KMS-11 (cell line): Measurements from ENCODE around the gene SHH.

ENCODE experiments used
- H2AFZ ChIP-seq: fragments of 200-600 bp; sonication (generic); 2 replicates; pipeline ENCODE4 v1.6.1; 2016; ENCODE audit warnings: antibody characterized with exemption, mixed run types, low read depth
- H3K27ac ChIP-seq: fragments of 200-600 bp; sonication (generic); 2 replicates; pipeline ENCODE4 v1.6.1; 2016; ENCODE audit warnings: mild to moderate bottlenecking, mixed run types
- H3K27me3 ChIP-seq: fragments of 200-600 bp; sonication (generic); 2 replicates; pipeline ENCODE4 v1.6.1; 2017; ENCODE audit warnings: mild to moderate bottlenecking, low read depth, mixed run types, moderate library complexity; ENCODE audit not compliant: insufficient read depth
- H3K36me3 ChIP-seq: fragments of 200-600 bp; sonication (generic); 2 replicates; pipeline ENCODE4 v1.6.1; 2017; ENCODE audit warnings: mild to moderate bottlenecking, mixed run types; ENCODE audit not compliant: insufficient read depth
- H3K4me1 ChIP-seq: fragments of 200-600 bp; sonication (generic); 2 replicates; pipeline ENCODE4 v1.6.1; 2016; ENCODE audit warnings: mild to moderate bottlenecking, low read depth, mixed run types; ENCODE audit not compliant: poor library complexity, severe bottlenecking
- H3K4me2 ChIP-seq: fragments of 200-600 bp; sonication (generic); 2 replicates; pipeline ENCODE4 v1.7.0; 2016; ENCODE audit warnings: mild to moderate bottlenecking, mixed run types
- H3K4me3 ChIP-seq: fragments of 200-600 bp; sonication (generic); IDR thresholded peaks from 2 replicates; pipeline ENCODE4 v1.6.1; 2017; ENCODE audit warnings: low read depth, low read length, mixed read lengths; ENCODE audit not compliant: insufficient read depth
- H3K79me2 ChIP-seq: fragments of 200-600 bp; sonication (generic); 2 replicates; pipeline ENCODE4 v1.6.1; 2016; ENCODE audit warnings: low read depth, mixed run types; ENCODE audit not compliant: insufficient read depth
- H3K9ac ChIP-seq: fragments of 200-600 bp; sonication (generic); 2 replicates; pipeline ENCODE4 v1.6.1; 2016; ENCODE audit warnings: mild to moderate bottlenecking, mixed run types
- H4K20me1 ChIP-seq: fragments of 200-600 bp; sonication (generic); 2 replicates; pipeline ENCODE4 v1.6.1; 2016; ENCODE audit warnings: mild to moderate bottlenecking, mixed run types; ENCODE audit not compliant: insufficient read depth
- TF ChIP-seq, protein P1 (sequence below): fragments of 200-600 bp; sonication (generic); conservative IDR thresholded peaks from 2 replicates; pipeline ENCODE4 v1.6.1; 2017; ENCODE audit warnings: low read depth, mild to moderate bottlenecking, antibody characterized with exemption, low read length, moderate library complexity, mixed read lengths

Gene SHH

DNA sequence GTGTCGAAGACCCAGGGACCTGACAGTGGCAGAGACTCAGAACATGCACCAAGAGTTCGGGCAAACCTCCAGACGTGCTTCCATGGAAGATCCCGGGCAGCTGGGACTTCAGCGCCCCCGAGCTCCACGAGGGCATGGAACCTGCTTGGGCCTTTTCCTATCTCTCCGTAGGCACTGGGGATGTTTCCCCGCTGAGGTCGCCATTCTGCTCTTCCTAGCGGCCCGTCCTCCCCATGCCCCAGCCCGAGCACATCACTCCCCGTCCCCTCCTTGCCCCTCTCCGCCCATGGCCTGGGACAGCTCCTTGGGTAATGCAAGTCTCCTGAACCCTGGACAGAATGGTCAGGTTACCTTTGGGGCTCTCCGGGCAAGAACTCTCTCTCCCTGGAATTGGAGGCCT lies 32.3 kb upstream of the SHH start:
- H3K4me1 ChIP-seq = no peaks in the 10 kb centered on the region
- TF ChIP-seq, protein P1, sequence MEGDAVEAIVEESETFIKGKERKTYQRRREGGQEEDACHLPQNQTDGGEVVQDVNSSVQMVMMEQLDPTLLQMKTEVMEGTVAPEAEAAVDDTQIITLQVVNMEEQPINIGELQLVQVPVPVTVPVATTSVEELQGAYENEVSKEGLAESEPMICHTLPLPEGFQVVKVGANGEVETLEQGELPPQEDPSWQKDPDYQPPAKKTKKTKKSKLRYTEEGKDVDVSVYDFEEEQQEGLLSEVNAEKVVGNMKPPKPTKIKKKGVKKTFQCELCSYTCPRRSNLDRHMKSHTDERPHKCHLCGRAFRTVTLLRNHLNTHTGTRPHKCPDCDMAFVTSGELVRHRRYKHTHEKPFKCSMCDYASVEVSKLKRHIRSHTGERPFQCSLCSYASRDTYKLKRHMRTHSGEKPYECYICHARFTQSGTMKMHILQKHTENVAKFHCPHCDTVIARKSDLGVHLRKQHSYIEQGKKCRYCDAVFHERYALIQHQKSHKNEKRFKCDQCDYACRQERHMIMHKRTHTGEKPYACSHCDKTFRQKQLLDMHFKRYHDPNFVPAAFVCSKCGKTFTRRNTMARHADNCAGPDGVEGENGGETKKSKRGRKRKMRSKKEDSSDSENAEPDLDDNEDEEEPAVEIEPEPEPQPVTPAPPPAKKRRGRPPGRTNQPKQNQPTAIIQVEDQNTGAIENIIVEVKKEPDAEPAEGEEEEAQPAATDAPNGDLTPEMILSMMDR = no peak
- no peak overlapping the region for H3K9ac ChIP-seq
- H3K79me2 ChIP-seq = no peaks in the 10 kb centered on the region
- H2AFZ ChIP-seq = no peak overlapping the region
- H4K20me1 ChIP-seq = no peaks in the 10 kb centered on the region
- no peak overlapping the region for H3K27ac ChIP-seq
- H3K4me3 ChIP-seq = no peak overlapping the region
- H3K4me2 ChIP-seq = no peak overlapping the region
- H3K27me3 ChIP-seq = no peaks in the 10 kb centered on the region; the same call in 1 of the 2 replicates
- no peaks in the 10 kb centered on the region for H3K36me3 ChIP-seq

DNA sequence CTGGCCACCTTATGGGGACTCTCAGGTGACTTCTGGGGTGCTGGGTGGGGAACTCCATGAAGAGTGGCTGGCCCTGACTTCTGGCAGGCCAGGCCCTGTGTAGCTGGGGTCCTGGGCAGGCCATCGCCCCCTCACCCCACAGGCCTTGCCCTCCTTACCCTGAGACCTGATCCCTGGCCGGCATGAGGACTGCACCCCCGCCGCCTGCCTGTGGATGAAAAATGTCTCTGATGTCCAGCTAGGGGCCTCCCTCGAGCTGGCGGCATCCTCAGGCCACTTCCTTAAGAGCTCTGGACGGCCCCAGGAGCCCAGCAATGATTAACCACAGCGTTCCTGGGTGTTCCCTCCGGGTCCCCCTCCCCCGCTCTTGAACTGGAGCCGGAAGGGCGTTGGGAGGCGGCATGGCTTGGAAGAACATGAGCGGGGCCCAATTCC lies 31.8 kb upstream of the SHH start:
- Histone ChIP-seq H3K9ac (no peak overlapping the region), H3K27ac (no peak overlapping the region), H3K79me2 (no peaks in the 10 kb centered on the region), H3K4me3 (no peak overlapping the region), H4K20me1 (no peaks in the 10 kb centered on the region), H3K36me3 (no peaks in the 10 kb centered on the region), H3K27me3 (no peaks in the 10 kb centered on the region; the same call in 1 of the 2 replicates), H3K4me1 (no peaks in the 10 kb centered on the region), H2AFZ (no peak overlapping the region), H3K4me2 (no peak overlapping the region)
- TF ChIP-seq, protein P1 = no peak

DNA sequence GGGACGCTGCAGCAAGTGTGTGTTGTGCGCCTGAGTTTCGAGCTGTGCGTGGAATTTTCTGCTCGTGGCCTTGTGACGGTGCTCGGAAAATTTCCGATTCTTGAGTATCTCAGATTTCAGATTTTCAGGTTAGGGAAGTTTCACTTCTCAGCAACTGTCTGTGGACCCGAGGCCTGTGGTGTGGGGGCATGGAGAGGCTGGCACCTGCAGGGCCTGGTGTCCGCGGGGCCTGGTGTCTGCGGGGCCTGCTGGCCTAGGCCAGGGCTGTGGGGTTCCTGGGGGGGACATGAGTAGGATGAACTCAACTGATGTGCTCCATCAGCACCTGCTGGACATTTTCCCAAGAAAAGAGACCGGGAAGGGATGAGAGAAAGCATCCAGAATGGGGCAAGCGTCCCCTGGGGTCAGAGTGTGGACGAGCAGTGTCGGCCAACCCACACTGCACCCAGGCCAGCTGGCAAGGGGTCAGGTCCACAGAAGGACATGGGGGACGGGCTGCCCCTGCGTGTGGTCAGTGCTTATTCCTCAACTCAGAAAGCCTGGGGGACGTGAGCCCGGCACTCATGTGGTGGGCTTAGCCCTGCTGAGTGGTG lies 31.3 kb upstream of the SHH start:
- no peaks in the 10 kb centered on the region for H3K36me3 ChIP-seq
- no peaks in the 10 kb centered on the region; the same call in 1 of the 2 replicates for H3K27me3 ChIP-seq
- TF ChIP-seq, protein P1 = no peak
- no peak overlapping the region for H3K4me3 ChIP-seq
- H3K4me1 ChIP-seq = no peaks in the 10 kb centered on the region
- H2AFZ ChIP-seq = no peak overlapping the region
- H3K4me2 ChIP-seq = no peak overlapping the region
- H3K9ac ChIP-seq = no peak overlapping the region
- no peaks in the 10 kb centered on the region for H3K79me2 ChIP-seq
- H3K27ac ChIP-seq = no peak overlapping the region
- H4K20me1 ChIP-seq = no peaks in the 10 kb centered on the region

DNA sequence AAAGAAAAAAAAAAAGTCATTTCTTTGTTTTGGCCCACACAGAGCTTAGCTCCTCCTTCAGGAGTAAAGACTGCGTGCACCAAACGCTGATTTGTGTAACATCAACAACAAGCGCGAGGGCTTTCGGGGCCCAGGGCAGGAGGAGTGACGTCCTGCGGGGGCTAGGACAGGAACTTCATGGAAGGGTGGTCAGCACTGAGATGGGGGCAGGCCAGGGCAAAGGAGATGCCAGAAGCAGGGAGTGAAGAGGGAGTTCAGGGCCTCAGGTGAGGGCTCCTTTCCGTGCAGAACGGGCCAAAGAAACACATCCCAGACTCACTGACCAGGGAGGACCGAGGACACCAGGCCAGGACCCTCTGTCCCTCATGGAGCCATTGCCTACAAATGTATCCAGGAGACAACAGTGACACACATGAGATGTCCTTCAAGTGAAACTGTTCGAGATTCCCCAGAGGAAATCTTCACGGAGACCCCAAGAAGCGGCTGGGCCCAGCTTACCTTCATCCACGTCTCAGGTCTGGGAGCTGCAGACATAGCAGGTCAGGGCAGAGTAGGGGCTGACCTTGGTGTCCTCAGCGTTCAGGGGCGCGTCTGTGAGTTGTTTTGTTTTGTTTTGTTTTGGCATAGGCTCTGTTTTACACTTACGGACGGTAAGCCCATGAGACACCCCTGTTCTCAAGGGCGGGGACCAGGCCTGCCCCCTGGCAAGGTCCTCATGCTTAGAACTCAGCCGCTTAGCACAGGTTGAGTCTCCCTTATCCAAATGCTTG lies 30.4 kb upstream of the SHH start:
- H3K27ac ChIP-seq = no peak overlapping the region
- no peaks in the 10 kb centered on the region; the same call in 1 of the 2 replicates for H3K27me3 ChIP-seq
- TF ChIP-seq, protein P1 = no peak
- no peak overlapping the region for H3K9ac ChIP-seq
- H3K36me3 ChIP-seq = no peaks in the 10 kb centered on the region
- no peaks in the 10 kb centered on the region for H4K20me1 ChIP-seq
- H3K4me3 ChIP-seq = no peak overlapping the region
- no peaks in the 10 kb centered on the region for H3K79me2 ChIP-seq
- H3K4me1 ChIP-seq = no peaks in the 10 kb centered on the region
- no peak overlapping the region for H2AFZ ChIP-seq
- H3K4me2 ChIP-seq = no peak overlapping the region
